ENCODE results near the gene MYD88. TPM values are rescaled to one million over a fixed set of nuclear protein-coding genes. Genes with fewer than 3 reads are reported as not detected.
A peak's percentile ranks its signal among the peaks of the same experiment; 100 is the strongest.

Gene MYD88
- total RNA-seq, 2 donors from 2014 or later = 11.9 to 33.3 TPM

GRCh38 chr3:38151667-38152265 is 13.3 kb downstream of the MYD88 start:
- WGBS, 2 donors = 73 to 77% methylated on average over 3 of the region's 3 CpGs
- H3K36me3 ChIP-seq (replicated peaks in 1 of 2; ENCODE audit: insufficient read depth in 1 of 2, low read depth in 2 of 2) = no peaks in the 10 kb centered on the region
- no peaks in the 10 kb centered on the region for H3K9me3 ChIP-seq
- no peak overlapping the region for H3K27ac ChIP-seq
- H3K4me3 ChIP-seq = no peak overlapping the region
- intact Hi-C loops (cut with DNase I) = no loop called here
- ATAC-seq (no peak), DNase-seq (no peak)
- TF ChIP-seq CTCF (IDR thresholded peaks at IDR 0.05) (no peak), POLR2A (IDR thresholded peaks at IDR 0.05) (no peak)
- H3K4me1 ChIP-seq = no peaks in the 10 kb centered on the region
- no peaks in the 10 kb centered on the region for H3K27me3 ChIP-seq

- H3K9me3 ChIP-seq = no peaks in the 10 kb centered on the region
- H3K27me3 ChIP-seq = no peaks in the 10 kb centered on the region
- ATAC-seq = no peak
- H3K36me3 ChIP-seq (replicated peaks in 1 of 2; ENCODE audit: insufficient read depth in 1 of 2, low read depth in 2 of 2) = no peaks in the 10 kb centered on the region
- H3K4me1 ChIP-seq = no peaks in the 10 kb centered on the region
- TF ChIP-seq CTCF (IDR thresholded peaks at IDR 0.05) = no peak
- TF ChIP-seq POLR2A (IDR thresholded peaks at IDR 0.05) = no peak
- no peak for DNase-seq
- no peak overlapping the region for H3K27ac ChIP-seq
- WGBS, 2 donors = 74 to 93% methylated on average over 2 of the region's 2 CpGs
- intact Hi-C loops (cut with DNase I) = no loop called here
- no peak overlapping the region for H3K4me3 ChIP-seq
Observed at GRCh38 chr3:38152609-38153008, 14.1 kb downstream of the MYD88 start.

- intact Hi-C loops (cut with DNase I) = no loop called here
- TF ChIP-seq POLR2A (IDR thresholded peaks at IDR 0.05) (no peak), CTCF (IDR thresholded peaks at IDR 0.05) (no peak)
- Histone ChIP-seq H3K36me3 (replicated peaks in 1 of 2; ENCODE audit: insufficient read depth in 1 of 2, low read depth in 2 of 2) (no peaks in the 10 kb centered on the region), H3K4me3 (no peak overlapping the region), H3K27ac (no peak overlapping the region), H3K4me1 (no peaks in the 10 kb centered on the region), H3K9me3 (no peaks in the 10 kb centered on the region), H3K27me3 (no peaks in the 10 kb centered on the region)
- 94 to 97% methylated on average over 2 of the region's 2 CpGs for WGBS, 2 donors
- ATAC-seq (no peak), DNase-seq (no peak)
Observed at GRCh38 chr3:38153221-38153620, 14.8 kb downstream of the MYD88 start.

- H3K27ac ChIP-seq = no peak overlapping the region
- H3K4me3 ChIP-seq = no peak overlapping the region
- ATAC-seq = peak; percentile 48
- DNase-seq = no peak
- intact Hi-C loops (cut with DNase I) = no loop called here
- H3K36me3 ChIP-seq (replicated peaks in 1 of 2; ENCODE audit: insufficient read depth in 1 of 2, low read depth in 2 of 2) = no peaks in the 10 kb centered on the region
- 69 to 78% methylated on average over 2 of the region's 2 CpGs for WGBS, 2 donors
- H3K27me3 ChIP-seq = no peaks in the 10 kb centered on the region
- H3K9me3 ChIP-seq = no peaks in the 10 kb centered on the region
- TF ChIP-seq POLR2A (IDR thresholded peaks at IDR 0.05) (no peak), CTCF (IDR thresholded peaks at IDR 0.05) (no peak)
- H3K4me1 ChIP-seq = no peaks in the 10 kb centered on the region
Observed at GRCh38 chr3:38154033-38154494, 15.6 kb downstream of the MYD88 start.

GRCh38 chr3:38154625-38155255 is 16.3 kb downstream of the MYD88 start:
- H3K4me1 ChIP-seq = no peaks in the 10 kb centered on the region
- intact Hi-C loops (cut with DNase I) = no loop called here
- no peak overlapping the region for H3K27ac ChIP-seq

More at GRCh38 chr3:38154625-38155255, 16.3 kb downstream of the MYD88 start:
- Histone ChIP-seq H3K36me3 (replicated peaks in 1 of 2; ENCODE audit: insufficient read depth in 1 of 2, low read depth in 2 of 2) (no peaks in the 10 kb centered on the region), H3K4me3 (no peak overlapping the region), H3K9me3 (no peaks in the 10 kb centered on the region), H3K27me3 (no peaks in the 10 kb centered on the region)
- TF ChIP-seq POLR2A (IDR thresholded peaks at IDR 0.05) (no peak), CTCF (IDR thresholded peaks at IDR 0.05) (no peak)
- ATAC-seq = no peak
- 47 to 68% methylated on average over 2 of the region's 2 CpGs for WGBS, 2 donors
- DNase-seq = no peak
